MM.1S (cell line): ENCODE measurements around the gene CGB2.

Experiments
- CTCF ChIP-seq: fragments of 300-600 bp; sonication (generic); IDR thresholded peaks from 2 replicates; pipeline ENCODE4 v1.5.1; 2016; ENCODE audit warnings: antibody characterized with exemption, low read length, mixed read lengths
- EZH2 ChIP-seq: fragments of 300-600 bp; sonication (generic); optimal IDR thresholded peaks from 2 replicates; pipeline ENCODE3; 2017; ENCODE audit warnings: low read depth, mild to moderate bottlenecking, antibody characterized with exemption, low read length, mixed read lengths
- EZH2phosphoT487 ChIP-seq: fragments of 300-600 bp; sonication (generic); IDR thresholded peaks from 2 replicates; pipeline ENCODE4 v1.6.1; 2018; ENCODE audit warnings: antibody characterized with exemption, low read length

- TF ChIP-seq CTCF = no peak
- TF ChIP-seq EZH2phosphoT487 = no peak
- TF ChIP-seq EZH2 = no peak
Measured at GRCh38 chr19:48985711-48986110, 46.0 kb upstream of the CGB2 start.
